ENCODE data around the gene FAM180B. TPM values are rescaled to one million over a fixed set of nuclear protein-coding genes. Genes with fewer than 3 reads are reported as not detected.

FAM180B gene
- total and polyA plus RNA-seq, 2 of the 8 experiments (the other 6 are each of a cell fraction or from before 2014, with no cell fraction given): 0.09 TPM; not detected in 1

DNA sequence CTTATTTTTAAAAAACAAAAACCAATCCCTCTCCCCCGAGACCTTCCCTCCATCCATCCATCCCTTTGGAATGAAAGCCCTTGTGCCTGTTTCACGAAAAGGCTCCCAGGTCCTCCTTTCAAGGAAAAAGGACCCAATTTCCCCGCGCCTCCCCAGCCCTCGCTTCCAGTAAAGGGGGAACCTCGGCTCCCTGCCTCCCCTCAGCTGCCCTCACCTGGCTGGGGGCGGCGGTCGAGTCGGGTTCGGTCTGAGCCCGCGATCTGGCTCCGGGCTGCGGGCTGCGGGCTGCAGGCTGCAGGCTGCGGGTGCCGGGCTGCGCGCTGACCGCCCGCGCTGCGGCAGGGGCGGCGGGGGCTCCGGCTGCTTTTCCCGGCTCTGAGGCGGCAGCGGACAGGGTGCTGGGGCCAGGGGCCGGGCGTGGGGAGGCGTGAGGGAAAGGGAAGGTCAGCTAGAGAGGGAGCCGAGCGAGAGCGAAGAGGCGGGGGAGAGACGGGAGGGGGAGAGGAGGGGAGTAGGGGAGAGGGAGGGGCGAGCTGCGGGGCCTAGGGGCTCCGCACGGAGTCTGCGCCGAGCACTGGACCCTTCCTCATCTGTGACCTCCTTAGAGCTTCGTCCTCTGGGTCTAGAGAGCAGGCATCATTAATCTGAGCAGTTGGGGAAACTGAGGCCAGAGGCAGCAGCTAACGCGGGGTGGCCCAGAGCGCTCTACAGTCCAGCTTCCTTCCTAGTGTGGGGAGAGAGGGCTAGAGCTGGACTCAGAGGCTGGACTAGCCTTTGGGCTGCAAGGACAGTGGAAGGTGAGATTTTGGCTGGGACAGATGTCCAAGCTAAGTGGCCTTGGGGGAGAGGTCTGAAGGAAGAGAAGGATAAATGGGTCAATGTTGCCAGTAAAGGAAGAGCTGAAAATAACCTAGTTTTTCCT lies 7.7 kb downstream of the FAM180B start, which contains the start of gene C1QTNF4:
Gene C1QTNF4 (minus strand): TSS at position 478 of the 922 bp plus-strand sequence. CDS start 3,601 bp downstream, outside the sequence.
- ChIA-PET POLR2A (ENCODE audit: partially characterized antibody) (interaction anchor here (0.6 to 5.1 kb wide), 16 partner anchors 8 to 187 kb away, joined by 3 to 42 read pairs (median 4); partner anchors contain the start of genes FAM180B, KBTBD4, NDUFS3 and PTPMT1), CTCF (ENCODE audit: partially characterized antibody) (interaction anchor here (0.5 to 2.6 kb wide), 4 partner anchors 17 to 122 kb away, joined by 3 to 9 read pairs (median 6); no protein-coding TSS in a partner anchor)
- Histone ChIP-seq H3K14ac (ENCODE audit: insufficient read length) (no peak within 1 kb of the TSS), H4K5ac (ENCODE audit: insufficient read length, low read depth, low read length) (no peak within 1 kb of the TSS), H2AK5ac (ENCODE audit: low read depth, low read length) (no peak within 1 kb of the TSS), H3K56ac (replicated peaks; ENCODE audit: insufficient read length, low read depth, low read length) (no peak within 1 kb of the TSS), H3K79me2 (ENCODE audit: control insufficient read depth in 1 of 2, insufficient read depth in 2 of 2, low read length in 2 of 2) (no peaks in the 10 kb centered on the region), H3K4ac (replicated peaks; ENCODE audit: insufficient read length, low read depth, low read length) (peak within 1 kb of the TSS; percentile 24), H2BK20ac (ENCODE audit: low read length) (0 out of 2 replicates have a peak within 1 kb of the TSS, but pooled peaks have one; percentile 9), H3K27me3 (replicated peaks in 1 of 4; ENCODE audit: control insufficient read depth in 3 of 4, extremely low read depth in 1 of 4, insufficient read depth in 3 of 4, low read length in 3 of 4) (peaks cover 0 to 32% (median 26%) of the 10 kb centered on the region in 4 experiments; a peak in 6 of 7 replicates), H3K23me2 (ENCODE audit: low read depth, low read length) (peaks cover 2% of the 10 kb centered on the region; the same call in 1 of the 2 replicates), H2BK12ac (ENCODE audit: low read depth, low read length) (peak within 1 kb of the TSS; percentile 46; the same call in 1 of the 2 replicates), H3K18ac (ENCODE audit: extremely low read depth, low read length) (peak within 1 kb of the TSS; percentile 25; the same call in 1 of the 2 replicates), H3K79me1 (ENCODE audit: low read depth, low read length) (no peaks in the 10 kb centered on the region), H3K27ac (ENCODE audit: low read depth, low read length) (no peak within 1 kb of the TSS), H3K36me3 (ENCODE audit: control insufficient read depth in 2 of 4, insufficient read depth in 4 of 4, low read length in 3 of 4) (no peaks in the 10 kb centered on the region), H4K91ac (replicated peaks; ENCODE audit: insufficient read length, low read length) (no peak within 1 kb of the TSS), H3K9me3 (ENCODE audit: insufficient read depth in 2 of 2, low read depth in 1 of 2, low read length in 1 of 2) (no peaks in the 10 kb centered on the region), H2AFZ (ENCODE audit: low read length) (peak within 1 kb of the TSS; percentile 72), H2BK5ac (ENCODE audit: low read depth, low read length) (no peak within 1 kb of the TSS), H3K4me1 (replicated peaks in 1 of 4; ENCODE audit: control insufficient read depth in 3 of 4, insufficient read depth in 4 of 4, low read length in 3 of 4) (peaks cover 3 to 8% (median 4%) of the 10 kb centered on the region in 4 experiments; a peak in 6 of 7 replicates), H3K23ac (ENCODE audit: insufficient read length) (no peak within 1 kb of the TSS), H2BK120ac (replicated peaks; ENCODE audit: low read depth, low read length) (no peak within 1 kb of the TSS), H4K20me1 (replicated peaks in 1 of 2; ENCODE audit: control insufficient read depth in 1 of 2, insufficient read depth in 2 of 2, low read length in 2 of 2) (no peaks in the 10 kb centered on the region), H2BK15ac (ENCODE audit: low read length) (peak within 1 kb of the TSS; percentile 81; the same call in 1 of the 2 replicates), H4K8ac (ENCODE audit: extremely low read depth, insufficient read depth, low read length) (no peak within 1 kb of the TSS), H3K4me3 (ENCODE audit: extremely low read depth in 1 of 4, insufficient read depth in 2 of 4, low read depth in 3 of 4, low read length in 4 of 4) (peak within 1 kb of the TSS; percentile 49 to 94 (median 63)), H3K4me2 (ENCODE audit: insufficient read depth in 1 of 2, low read depth in 2 of 2, low read length in 2 of 2) (peak within 1 kb of the TSS; percentile 66 to 69), H3K9ac (replicated peaks in 1 of 4; ENCODE audit: extremely low read depth in 1 of 4, low read depth in 3 of 4, low read length in 3 of 4) (peak within 1 kb of the TSS in 1 of 4 experiments; percentile 8; a peak in 2 of 7 replicates)
- WGBS, 2 experiments (ENCODE audit: extremely low coverage in 1 of 2, insufficient coverage in 1 of 2, insufficient read length in 1 of 2, insufficient replicate concordance in 2 of 2, low coverage in 1 of 2, low lambda C conversion rate in 2 of 2, missing lambda C conversion rate in 1 of 2): 5 to 100% methylated on average over 1 to 23 of the region's 48 CpGs
- DNase-seq (ENCODE audit: low read depth in 1 of 2, low spot score in 2 of 2): peak in 1 of 2 experiments; percentile 77
- no peak for FAIRE-seq
- no peak for TF ChIP-seq MAFK (IDR thresholded peaks at IDR 0.05; ENCODE audit: low read depth, low read length)
- no peak for TF ChIP-seq POLR2AphosphoS5 (IDR thresholded peaks at IDR 0.05; ENCODE audit: low read depth, low read length)
- no peak for TF ChIP-seq NRF1 (IDR thresholded peaks at IDR 0.05; ENCODE audit: low read depth, low read length)
- TF ChIP-seq BRCA1 (IDR thresholded peaks at IDR 0.05; ENCODE audit: low read depth, low read length): no peak
- no peak for TF ChIP-seq CBX5 (IDR thresholded peaks at IDR 0.05; ENCODE audit: low read depth, low read length)
- no peak for TF ChIP-seq KDM5A (IDR thresholded peaks at IDR 0.05; ENCODE audit: low read length)
- TF ChIP-seq SAP30 (IDR thresholded peaks at IDR 0.05; ENCODE audit: insufficient read depth, insufficient replicate concordance, low read length): no peak
- TF ChIP-seq BACH1 (IDR thresholded peaks at IDR 0.05; ENCODE audit: low read length): no peak
- TF ChIP-seq SIX5 (IDR thresholded peaks at IDR 0.05; ENCODE audit: low read depth, low read length): no peak
- peak; percentile 52 for TF ChIP-seq EZH2 (IDR thresholded peaks at IDR 0.05; ENCODE audit: low read depth, low read length, severe bottlenecking)
- TF ChIP-seq TAF7 (optimal IDR thresholded peaks at IDR 0.05; ENCODE audit: borderline replicate concordance, low read depth, low read length): no peak
